ENCODE measurements around the gene CR2.
"Not testable (repeated sequence)": the region's sequence is repeated elsewhere in the genome, so short reads cannot be mapped to it uniquely, and the experiment has no call there.

CR2 gene

DNA sequence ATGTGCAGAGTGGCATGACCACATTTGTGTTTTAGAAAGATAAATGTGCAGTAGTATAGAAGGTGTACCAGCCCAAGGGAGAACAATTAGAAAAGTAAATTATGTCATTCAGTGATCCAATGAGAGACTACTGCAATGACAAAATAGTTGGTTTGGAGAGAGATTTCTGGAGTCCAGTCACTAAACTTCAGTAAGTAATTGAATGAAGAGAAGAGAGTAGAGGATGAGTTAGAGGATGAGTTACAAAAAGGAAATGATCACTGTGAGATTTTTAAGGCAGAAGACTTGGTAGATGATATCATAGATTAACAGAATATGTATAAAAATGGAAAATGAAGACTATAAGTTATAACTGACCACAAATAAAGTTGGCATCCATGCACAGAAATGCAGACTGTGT, 8.4 kb downstream of the CR2 start:
- Histone ChIP-seq H3K27me3 (ENCODE audit: low read depth) (peaks cover 11% of the 10 kb centered on the region; the same call in 1 of the 2 replicates), H3K4me3 (no peak overlapping the region), H3K36me3 (replicated peaks) (no peaks in the 10 kb centered on the region), H3K4me1 (no peaks in the 10 kb centered on the region), H3K9me3 (no peaks in the 10 kb centered on the region)
- no peak for DNase-seq (ENCODE audit: low spot score in 2 of 2)
- in situ Hi-C loops (cut with MboI; ENCODE audit: low sequenced_read_pairs): no loop called here

DNA sequence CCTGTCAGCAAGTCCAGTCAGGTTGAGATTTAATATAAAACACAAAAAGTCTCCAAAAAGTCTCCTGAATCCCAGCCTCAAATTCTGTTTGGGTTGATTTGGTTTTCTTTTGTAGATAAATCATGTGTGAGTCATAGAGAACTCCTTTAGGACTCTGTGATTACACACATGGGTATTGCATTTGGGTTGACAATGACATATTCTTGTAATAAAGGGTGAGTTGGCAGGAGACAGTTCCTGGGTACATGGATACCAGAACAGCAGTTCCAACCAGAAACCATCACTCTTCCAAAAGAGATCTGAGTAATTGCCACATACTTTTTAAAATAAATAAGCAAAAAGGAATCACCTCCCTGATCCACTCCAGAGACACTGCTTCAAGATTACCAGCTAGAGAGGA, 8.9 kb downstream of the CR2 start:
- Histone ChIP-seq H3K4me3 (no peak overlapping the region), H3K4me1 (no peaks in the 10 kb centered on the region), H3K27me3 (ENCODE audit: low read depth) (peaks cover 11% of the 10 kb centered on the region; the same call in 1 of the 2 replicates), H3K9me3 (no peaks in the 10 kb centered on the region), H3K36me3 (replicated peaks) (no peaks in the 10 kb centered on the region)
- in situ Hi-C loops (cut with MboI; ENCODE audit: low sequenced_read_pairs): no loop called here
- no peak for DNase-seq (ENCODE audit: low spot score in 2 of 2)

DNA sequence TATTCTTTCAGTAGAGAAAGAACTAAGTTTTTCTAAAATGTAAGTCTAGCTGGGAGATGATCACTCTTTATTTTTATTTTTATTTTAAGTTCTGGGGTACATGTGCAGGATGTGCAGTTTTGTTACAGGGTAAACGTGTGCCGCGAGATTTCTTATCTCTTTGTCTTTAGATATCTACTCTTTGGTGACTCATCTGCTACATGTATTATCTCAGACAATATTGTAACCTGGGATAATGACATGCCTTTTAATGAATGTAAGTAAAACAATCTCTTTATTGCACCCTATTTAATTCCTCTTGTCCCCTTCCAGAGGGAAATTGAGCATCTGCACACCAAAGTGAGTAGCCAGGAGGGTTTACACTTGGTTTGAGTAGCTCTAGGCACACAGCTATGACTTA, 9.4 kb downstream of the CR2 start:
- in situ Hi-C loops (cut with MboI; ENCODE audit: low sequenced_read_pairs): no loop called here
- DNase-seq (ENCODE audit: low spot score in 2 of 2): no peak
- H3K27me3 ChIP-seq (ENCODE audit: low read depth): peaks cover 11% of the 10 kb centered on the region; the same call in 1 of the 2 replicates

GRCh38 chr1:207470927-207471326, 16.8 kb downstream of the CR2 start:
- Histone ChIP-seq H3K4me1 (no peaks in the 10 kb centered on the region), H3K9me3 (no peaks in the 10 kb centered on the region), H3K4me3 (no peak overlapping the region), H3K36me3 (replicated peaks) (no peaks in the 10 kb centered on the region), H3K27me3 (ENCODE audit: low read depth) (peaks cover 4% of the 10 kb centered on the region; the same call in 1 of the 2 replicates)
- no peak for DNase-seq (ENCODE audit: low spot score in 2 of 2)
- in situ Hi-C loops (cut with MboI; ENCODE audit: low sequenced_read_pairs): no loop called here

More for the DNA sequence above, 9.4 kb downstream of the CR2 start:
- Histone ChIP-seq H3K9me3 (no peaks in the 10 kb centered on the region), H3K4me3 (no peak overlapping the region), H3K36me3 (replicated peaks) (no peaks in the 10 kb centered on the region), H3K4me1 (no peaks in the 10 kb centered on the region)

- H3K27me3 ChIP-seq (ENCODE audit: low read depth): peaks cover 1% of the 10 kb centered on the region
- no peak for DNase-seq (ENCODE audit: low spot score in 2 of 2)
- no peak overlapping the region for H3K4me3 ChIP-seq
- no peaks in the 10 kb centered on the region for H3K9me3 ChIP-seq
- H3K4me1 ChIP-seq: no peaks in the 10 kb centered on the region
- in situ Hi-C loops (cut with MboI; ENCODE audit: low sequenced_read_pairs): no loop called here
- no peaks in the 10 kb centered on the region for H3K36me3 ChIP-seq (replicated peaks)
Observed at GRCh38 chr1:207474210-207474609, 20.1 kb downstream of the CR2 start.

DNA sequence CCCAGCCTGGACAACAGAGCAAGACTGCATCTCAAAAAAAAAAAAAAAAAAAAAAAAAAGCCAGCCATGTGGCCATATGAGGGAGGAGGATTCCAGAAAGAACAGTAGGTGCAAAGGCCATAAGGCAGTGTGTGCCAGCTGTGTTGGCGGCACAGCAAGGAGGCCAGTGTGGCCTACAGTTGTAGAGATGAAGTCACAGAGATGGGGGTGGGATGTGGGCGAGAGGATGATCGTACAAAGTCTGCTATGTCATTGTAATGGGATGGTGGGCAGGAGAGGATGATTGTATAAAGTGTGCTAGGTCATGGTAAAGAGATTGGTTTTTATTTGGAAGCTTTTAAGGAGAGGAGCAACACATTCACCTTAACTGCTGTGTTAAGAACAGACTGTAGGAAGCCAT, 32.1 kb downstream of the CR2 start:
- Histone ChIP-seq H3K9me3 (no peaks in the 10 kb centered on the region), H3K4me3 (no peak overlapping the region), H3K4me1 (no peaks in the 10 kb centered on the region), H3K36me3 (replicated peaks) (no peaks in the 10 kb centered on the region), H3K27me3 (ENCODE audit: low read depth) (peaks cover 16% of the 10 kb centered on the region; the same call in 1 of the 2 replicates)
- in situ Hi-C loops (cut with MboI; ENCODE audit: low sequenced_read_pairs): loop anchor here (25.0 kb wide), 1 partner anchor 749 kb away; no protein-coding TSS in a partner anchor
- DNase-seq (ENCODE audit: low spot score in 2 of 2): no peak

DNA sequence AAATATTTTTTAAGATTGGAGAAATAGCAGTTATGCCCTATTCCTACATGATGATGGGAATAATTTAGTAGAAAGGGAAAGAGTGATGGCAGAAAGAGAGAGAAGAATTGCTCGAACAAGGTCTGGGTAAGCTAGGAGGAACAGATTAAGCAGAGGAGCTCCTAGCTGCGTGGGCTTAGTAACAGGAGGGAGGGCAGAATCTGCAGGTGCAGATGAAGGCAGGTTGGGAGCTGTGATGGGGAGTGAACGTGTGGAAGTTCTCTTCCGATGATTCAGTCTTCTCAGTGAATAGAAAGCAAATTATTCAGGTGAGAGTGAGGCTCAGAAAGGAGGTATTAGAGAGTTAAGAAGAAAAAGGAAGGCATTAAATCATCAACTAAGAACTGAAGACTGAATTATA, 33.5 kb downstream of the CR2 start:
- H3K27me3 ChIP-seq (ENCODE audit: low read depth): peaks cover 16% of the 10 kb centered on the region; the same call in 1 of the 2 replicates
- H3K4me1 ChIP-seq: no peaks in the 10 kb centered on the region
- H3K36me3 ChIP-seq (replicated peaks): no peaks in the 10 kb centered on the region
- H3K9me3 ChIP-seq: no peaks in the 10 kb centered on the region
- DNase-seq (ENCODE audit: low spot score in 2 of 2): no peak
- in situ Hi-C loops (cut with MboI; ENCODE audit: low sequenced_read_pairs): loop anchor here (25.0 kb wide), 1 partner anchor 750 kb away; no protein-coding TSS in a partner anchor
- no peak overlapping the region for H3K4me3 ChIP-seq

DNA sequence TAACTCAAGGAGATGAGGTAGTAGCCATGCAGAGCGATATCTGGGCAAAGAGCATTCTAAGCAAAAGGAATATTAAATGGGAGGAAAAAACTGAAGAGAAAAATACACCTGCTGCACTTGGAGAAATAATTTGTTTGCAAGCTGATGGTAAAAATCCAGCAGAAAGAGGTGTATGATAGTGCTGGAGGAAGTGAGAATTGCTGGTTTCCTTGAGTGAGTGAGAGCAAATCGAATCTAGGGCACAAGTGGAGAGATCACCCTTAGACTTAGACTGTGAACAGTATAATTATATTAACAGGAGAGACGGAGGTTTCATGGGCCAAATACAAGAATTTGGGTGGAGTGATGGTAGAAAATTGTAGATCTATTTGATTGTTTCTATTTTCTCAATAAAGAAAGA, 39.1 kb downstream of the CR2 start:
- DNase-seq (ENCODE audit: low spot score in 2 of 2): no peak
- no peak overlapping the region for H3K4me3 ChIP-seq
- no peaks in the 10 kb centered on the region for H3K4me1 ChIP-seq
- H3K36me3 ChIP-seq (replicated peaks): no peaks in the 10 kb centered on the region
- H3K9me3 ChIP-seq: no peaks in the 10 kb centered on the region
- peaks cover 38% of the 10 kb centered on the region for H3K27me3 ChIP-seq (ENCODE audit: low read depth)
- in situ Hi-C loops (cut with MboI; ENCODE audit: low sequenced_read_pairs): loop anchor here (25.0 kb wide), 1 partner anchor 756 kb away; no protein-coding TSS in a partner anchor

DNA sequence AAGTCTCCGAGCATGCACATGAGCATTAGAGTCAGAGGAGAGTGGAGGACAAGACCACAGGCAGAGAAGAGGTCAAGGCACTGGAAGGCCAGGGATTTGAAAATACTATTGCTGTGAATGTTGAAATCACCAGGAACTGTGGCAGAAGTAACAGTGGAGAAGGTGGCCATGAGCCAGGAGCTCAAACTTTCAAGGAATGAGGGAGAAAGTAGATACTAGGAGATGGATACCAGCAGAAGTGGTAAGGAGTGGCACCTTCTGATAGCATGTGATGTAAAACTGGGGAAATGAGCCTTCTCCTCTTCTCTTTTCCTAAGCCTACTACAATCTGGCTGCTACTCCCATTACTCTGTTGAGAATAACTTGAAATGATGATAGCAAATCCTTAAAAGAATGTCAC, 40.0 kb downstream of the CR2 start:
- H3K36me3 ChIP-seq (replicated peaks): no peaks in the 10 kb centered on the region
- DNase-seq (ENCODE audit: low spot score in 2 of 2): no peak
- H3K9me3 ChIP-seq: no peaks in the 10 kb centered on the region
- no peaks in the 10 kb centered on the region for H3K4me1 ChIP-seq
- no peak overlapping the region for H3K4me3 ChIP-seq
- H3K27me3 ChIP-seq (ENCODE audit: low read depth): peaks cover 37% of the 10 kb centered on the region
- in situ Hi-C loops (cut with MboI; ENCODE audit: low sequenced_read_pairs): loop anchor here (25.0 kb wide), 1 partner anchor 757 kb away; no protein-coding TSS in a partner anchor

DNA sequence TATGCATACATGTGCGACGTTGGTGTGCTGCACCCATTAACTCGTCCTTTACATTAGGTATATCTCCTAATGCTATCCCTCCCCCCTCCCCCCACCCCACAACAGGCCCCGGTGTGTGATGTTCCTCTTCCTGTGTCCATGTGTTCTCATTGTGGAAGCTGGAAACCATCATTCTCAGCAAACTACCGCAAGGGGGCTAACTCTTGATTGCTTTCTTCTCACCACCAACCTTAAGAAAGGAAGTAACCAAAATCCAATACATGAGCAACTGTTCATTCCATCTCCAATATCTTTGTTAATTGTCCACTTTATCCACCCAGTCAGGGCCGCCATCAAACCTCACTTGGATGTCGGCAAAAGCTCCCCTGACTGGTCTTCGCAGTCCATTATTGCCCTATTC, 41.2 kb downstream of the CR2 start:
- H3K36me3 ChIP-seq (replicated peaks); H3K9me3 ChIP-seq; H3K4me3 ChIP-seq; H3K4me1 ChIP-seq; DNase-seq (ENCODE audit: low spot score in 2 of 2): not testable (repeated sequence)
- in situ Hi-C loops (cut with MboI; ENCODE audit: low sequenced_read_pairs): loop anchor here (25.0 kb wide), 1 partner anchor 758 kb away; no protein-coding TSS in a partner anchor
- peaks cover 37% of the 10 kb centered on the region for H3K27me3 ChIP-seq (ENCODE audit: low read depth)

GRCh38 chr1:207495801-207496792, 42.0 kb downstream of the CR2 start, which contains the start of gene CR1:
CR1 (plus strand) TSS chr1:207496157; CDS start chr1:207496268, 111 bp downstream.
- in situ Hi-C loops (cut with MboI; ENCODE audit: low sequenced_read_pairs): loop anchor here (25.0 kb wide), 1 partner anchor 759 kb away; no protein-coding TSS in a partner anchor
- DNase-seq (ENCODE audit: low spot score in 2 of 2): peak in 1 of 2 experiments; percentile 22
- H3K4me1 ChIP-seq: no peaks in the 10 kb centered on the region
- H3K27me3 ChIP-seq (ENCODE audit: low read depth): peaks cover 40% of the 10 kb centered on the region
- no peaks in the 10 kb centered on the region for H3K9me3 ChIP-seq
- no peaks in the 10 kb centered on the region for H3K36me3 ChIP-seq (replicated peaks)
- 0 out of 2 replicates have a peak within 1 kb of the TSS, but pooled peaks have one; percentile 3 for H3K4me3 ChIP-seq

DNA sequence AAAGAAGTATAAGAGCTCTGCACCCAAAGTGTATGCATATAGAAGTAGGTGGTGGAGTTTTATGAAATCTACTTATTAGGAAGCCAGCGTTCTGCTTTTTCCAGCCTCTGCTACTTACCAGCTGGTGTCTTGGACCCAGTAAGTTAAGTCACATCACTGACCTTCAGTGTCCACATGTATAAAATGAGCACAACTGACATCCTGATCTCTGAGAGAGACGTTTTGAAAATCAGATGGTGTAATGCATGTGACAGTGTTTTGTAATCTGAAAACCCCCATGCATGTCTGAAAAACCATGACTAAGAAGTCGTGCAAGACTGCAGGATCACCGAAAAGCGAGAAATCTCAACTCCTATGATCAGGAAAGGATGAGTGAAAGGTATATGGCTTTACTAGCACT, 43.8 kb downstream of the CR2 start:
- Histone ChIP-seq H3K4me1 (no peaks in the 10 kb centered on the region), H3K4me3 (no peak overlapping the region), H3K27me3 (ENCODE audit: low read depth) (peaks cover 56% of the 10 kb centered on the region), H3K9me3 (no peaks in the 10 kb centered on the region), H3K36me3 (replicated peaks) (no peaks in the 10 kb centered on the region)
- DNase-seq (ENCODE audit: low spot score in 2 of 2): no peak
- in situ Hi-C loops (cut with MboI; ENCODE audit: low sequenced_read_pairs): loop anchor here (25.0 kb wide), 1 partner anchor 761 kb away; no protein-coding TSS in a partner anchor

GRCh38 chr1:207499573-207499972, 45.4 kb downstream of the CR2 start:
- in situ Hi-C loops (cut with MboI; ENCODE audit: low sequenced_read_pairs): loop anchor here (25.0 kb wide), 1 partner anchor 762 kb away; no protein-coding TSS in a partner anchor
- H3K27me3 ChIP-seq (ENCODE audit: low read depth): peaks cover 66% of the 10 kb centered on the region

GRCh38 chr1:207500306-207500705, 46.2 kb downstream of the CR2 start:
- in situ Hi-C loops (cut with MboI; ENCODE audit: low sequenced_read_pairs): no loop called here

More at GRCh38 chr1:207499573-207499972, 45.4 kb downstream of the CR2 start:
- Histone ChIP-seq H3K36me3 (replicated peaks) (no peaks in the 10 kb centered on the region), H3K4me1 (no peaks in the 10 kb centered on the region), H3K9me3 (no peaks in the 10 kb centered on the region), H3K4me3 (no peak overlapping the region)
- DNase-seq (ENCODE audit: low spot score in 2 of 2): peak; percentile 55 to 72

More at GRCh38 chr1:207500306-207500705, 46.2 kb downstream of the CR2 start:
- Histone ChIP-seq H3K36me3 (replicated peaks) (no peaks in the 10 kb centered on the region), H3K9me3 (no peaks in the 10 kb centered on the region), H3K27me3 (ENCODE audit: low read depth) (peaks cover 61% of the 10 kb centered on the region), H3K4me1 (no peaks in the 10 kb centered on the region), H3K4me3 (no peak overlapping the region)
- DNase-seq (ENCODE audit: low spot score in 2 of 2): no peak

Data from HAP-1 (cell line).